Tibial nerve (tissue), 3 donors: ENCODE results near the gene SPTBN4.

Experiments used
- CTCF ChIP-seq, 5 experiments: fragments of 200-600 bp in 3 of 5; fragments of 450-650 bp in 2 of 5; sonication (generic) in 3 of 5; IDR thresholded peaks; one replicate each; pipeline ENCODE4 v1.5.1; 2016 to 2019; ENCODE audit warnings: antibody characterized with exemption in 5 of 5, mild to moderate bottlenecking in 3 of 5, moderate library complexity in 2 of 5
- POLR2A ChIP-seq, 2 donors: fragments of 450-650 bp; IDR thresholded peaks; one replicate each; pipeline ENCODE4 v1.6.1; 2017; ENCODE audit warnings: antibody characterized with exemption in 2 of 2, mild to moderate bottlenecking in 2 of 2, moderate library complexity in 2 of 2

- TF ChIP-seq CTCF (IDR thresholded peaks at IDR 0.05) (no peak), POLR2A (IDR thresholded peaks at IDR 0.05) (no peak)
Measured at GRCh38 chr19:40461669-40462221, 5.1 kb upstream of the SPTBN4 start.
